NCI-H2227 treated with DMSO at 0.1 percent for 48 hours (cell line): Measurements from ENCODE around the gene ARHGEF37.

ENCODE experiments used
- DNase-seq: peaks from one replicate; lab custom pipeline; 2025; lab: John Stamatoyannopoulos, UW

ARHGEF37 gene

DNA sequence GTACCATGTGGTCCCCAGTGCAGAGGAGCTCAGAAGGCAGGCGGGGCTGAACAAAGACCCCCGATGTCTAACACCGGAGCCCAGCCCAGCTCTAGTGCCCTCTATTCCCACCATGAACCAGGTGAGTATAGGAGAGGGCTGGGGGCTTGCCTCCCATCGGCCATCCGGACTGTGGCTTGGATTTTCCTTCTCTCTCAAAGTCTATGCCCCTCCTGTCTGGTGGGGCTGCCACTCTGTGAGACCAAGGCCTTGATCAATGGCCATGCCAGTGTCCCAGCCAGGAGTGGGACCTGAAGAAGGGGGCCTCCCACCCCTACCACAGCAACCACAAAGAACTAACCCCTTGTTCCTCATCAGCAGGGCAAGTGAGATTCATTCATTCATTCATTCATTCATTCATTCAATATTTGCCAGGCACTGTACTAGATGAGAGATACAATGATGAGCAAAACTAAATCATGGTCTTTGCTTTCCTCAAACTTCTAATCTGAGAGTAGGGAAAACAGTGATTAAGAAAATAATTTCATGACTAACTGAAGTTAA is 47.6 kb downstream of the ARHGEF37 start:
- DNase-seq, result no peak

- no peak for DNase-seq
Observed at GRCh38 chr5:149629421-149629820, 48.1 kb downstream of the ARHGEF37 start.

GRCh38 chr5:149630337-149630736 is 49.0 kb downstream of the ARHGEF37 start:
- DNase-seq, result no peak

- no peak for DNase-seq
Observed at GRCh38 chr5:149631506-149631905, 50.2 kb downstream of the ARHGEF37 start.

GRCh38 chr5:149632311-149633251 is 51.3 kb downstream of the ARHGEF37 start:
- no peak for DNase-seq

GRCh38 chr5:149633476-149634350 is 52.4 kb downstream of the ARHGEF37 start:
- no peak for DNase-seq

- DNase-seq, result no peak
Observed at GRCh38 chr5:149635394-149635793, 54.1 kb downstream of the ARHGEF37 start.

DNA sequence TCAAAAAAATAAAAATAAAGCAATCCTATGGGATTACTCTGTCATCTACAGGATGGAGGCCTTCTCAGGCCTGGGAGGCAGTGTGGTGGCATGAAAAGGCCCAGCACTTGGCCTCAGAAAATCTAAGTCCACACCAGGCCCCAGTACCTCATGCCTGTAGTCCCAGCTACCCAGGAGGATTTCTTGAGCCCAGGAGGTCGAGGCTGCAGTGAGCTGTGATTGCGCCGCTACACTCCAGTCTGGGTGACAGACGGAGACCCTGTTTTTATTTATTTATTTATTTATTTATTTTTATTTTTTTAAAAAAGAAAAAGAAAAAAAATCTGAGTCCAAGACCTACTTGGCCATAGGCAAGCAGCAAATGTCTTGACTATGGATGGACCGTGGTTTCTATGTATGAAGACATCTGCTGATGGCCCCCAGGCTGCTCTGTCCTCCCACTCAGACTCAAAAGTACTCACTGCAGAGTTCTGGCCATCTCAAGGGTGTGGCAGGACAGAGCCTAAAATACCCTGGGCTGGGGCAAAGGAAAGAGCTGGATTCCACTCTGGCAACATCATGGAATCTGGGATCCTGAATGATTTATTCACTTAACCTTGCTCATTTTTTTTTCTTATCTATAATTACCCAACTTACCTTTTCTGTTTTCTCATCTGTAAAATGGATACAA is 55.0 kb downstream of the ARHGEF37 start:
- DNase-seq, result no peak

- peak; percentile 44 for DNase-seq
Observed at GRCh38 chr5:149636861-149637246, 55.6 kb downstream of the ARHGEF37 start.

DNA sequence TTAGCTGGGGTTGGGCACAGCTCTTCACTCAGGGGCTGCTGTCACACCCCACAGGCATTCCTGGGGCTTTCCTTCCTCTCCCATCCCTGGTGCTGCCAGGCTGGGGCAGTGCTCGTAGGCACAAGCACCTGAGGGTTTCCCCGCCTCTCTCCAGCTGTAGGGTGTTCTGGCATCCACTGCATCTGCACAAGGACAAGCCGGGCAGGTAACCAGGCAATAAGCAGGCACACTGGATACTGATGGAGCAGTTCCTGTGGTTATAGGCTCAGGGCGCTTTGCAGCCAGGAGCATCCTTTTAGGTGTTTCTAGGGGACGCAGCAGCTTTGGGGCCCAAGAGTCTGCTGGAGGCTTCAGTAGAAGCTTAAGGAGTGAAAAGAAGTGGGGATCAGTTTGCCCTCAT is 56.8 kb downstream of the ARHGEF37 start:
- no peak for DNase-seq

GRCh38 chr5:149638546-149639241 is 57.4 kb downstream of the ARHGEF37 start:
- DNase-seq, result no peak

- no peak for DNase-seq
Observed at GRCh38 chr5:149639737-149640136, 58.4 kb downstream of the ARHGEF37 start.

DNA sequence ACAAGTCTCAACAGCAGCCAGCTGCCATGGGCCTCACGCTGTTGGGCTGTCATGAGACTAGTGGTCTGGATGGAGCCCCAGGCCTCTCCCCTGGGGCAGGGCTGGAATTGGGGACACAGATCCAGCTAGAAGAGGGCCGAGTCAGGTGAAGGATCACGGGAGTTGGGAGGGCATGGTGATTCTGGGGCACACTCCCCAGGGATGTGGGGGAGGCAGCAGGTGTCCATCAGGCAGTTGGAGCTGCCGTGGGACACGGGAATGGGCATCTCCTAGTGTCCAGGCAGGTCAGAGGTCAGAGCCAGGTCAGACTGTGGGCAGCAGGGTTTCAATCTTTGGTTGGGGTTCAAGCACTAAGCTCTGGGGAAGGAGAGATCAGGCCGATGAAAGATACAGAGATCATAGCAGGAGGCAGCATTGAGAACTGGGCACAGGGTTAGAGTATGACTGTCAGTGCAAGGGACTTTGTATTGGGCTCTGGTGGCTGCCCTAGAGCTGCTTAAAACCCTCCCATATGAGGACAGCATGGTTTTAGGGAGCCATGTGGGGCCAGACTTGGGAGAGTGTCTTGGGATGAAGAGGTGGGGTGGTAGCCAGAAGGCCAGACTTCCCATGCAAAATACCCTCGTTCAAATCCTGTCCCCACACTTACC is 59.2 kb downstream of the ARHGEF37 start:
- no peak for DNase-seq

- peak; percentile 75 for DNase-seq
Observed at GRCh38 chr5:149641000-149641576, 59.8 kb downstream of the ARHGEF37 start.

DNA sequence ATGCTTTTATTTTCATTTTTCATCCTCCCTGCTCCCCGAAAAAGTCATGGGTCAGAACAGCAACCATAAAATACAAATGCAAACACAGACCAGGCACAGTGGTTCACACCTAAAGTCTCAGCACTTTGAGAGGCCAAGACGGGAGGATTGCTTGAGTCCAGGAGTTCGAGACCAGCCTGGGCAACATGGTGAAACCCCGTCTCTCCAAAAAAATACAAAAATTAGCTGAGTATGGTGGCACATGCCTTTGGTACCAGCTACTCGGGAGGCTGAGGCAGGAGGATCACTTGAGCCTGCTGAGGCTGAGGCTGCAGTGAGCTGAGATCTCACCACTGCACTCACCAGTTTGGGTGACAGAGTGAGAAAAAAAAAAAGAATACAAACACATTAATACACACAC is 60.3 kb downstream of the ARHGEF37 start:
- DNase-seq, result no peak

- no peak for DNase-seq
Observed at GRCh38 chr5:149643781-149644180, 62.5 kb downstream of the ARHGEF37 start.

DNA sequence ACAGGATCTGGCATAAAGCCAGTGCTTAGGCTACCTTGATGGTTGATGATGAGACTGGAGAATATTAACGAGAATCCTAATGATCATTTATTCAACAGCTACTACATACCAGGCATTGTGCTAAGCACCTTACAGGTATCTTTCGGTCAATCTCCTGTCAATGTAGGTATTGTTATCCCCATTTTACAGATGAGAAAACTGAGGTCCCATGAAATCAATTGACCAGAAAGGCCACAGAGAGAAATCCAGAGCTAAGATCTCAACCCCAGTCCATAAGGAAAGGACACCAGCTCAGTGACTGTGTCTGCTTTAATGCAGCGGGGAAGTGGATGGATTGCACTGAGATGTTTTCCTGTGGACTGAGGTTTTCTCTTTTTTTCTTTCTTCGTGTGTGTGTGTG is 63.3 kb downstream of the ARHGEF37 start:
- no peak for DNase-seq

- DNase-seq, result no peak
Observed at GRCh38 chr5:149645236-149645635, 63.9 kb downstream of the ARHGEF37 start.

- no peak for DNase-seq
Observed at GRCh38 chr5:149645725-149646124, 64.4 kb downstream of the ARHGEF37 start.

GRCh38 chr5:149646564-149646963 is 65.3 kb downstream of the ARHGEF37 start:
- DNase-seq, result peak; percentile 36
